ENCODE measurements around the gene SPATA1.
"Not testable (repeated sequence)": the region's sequence is repeated elsewhere in the genome, so short reads cannot be mapped to it uniquely, and the experiment has no call there.

The SPATA1 gene

DNA sequence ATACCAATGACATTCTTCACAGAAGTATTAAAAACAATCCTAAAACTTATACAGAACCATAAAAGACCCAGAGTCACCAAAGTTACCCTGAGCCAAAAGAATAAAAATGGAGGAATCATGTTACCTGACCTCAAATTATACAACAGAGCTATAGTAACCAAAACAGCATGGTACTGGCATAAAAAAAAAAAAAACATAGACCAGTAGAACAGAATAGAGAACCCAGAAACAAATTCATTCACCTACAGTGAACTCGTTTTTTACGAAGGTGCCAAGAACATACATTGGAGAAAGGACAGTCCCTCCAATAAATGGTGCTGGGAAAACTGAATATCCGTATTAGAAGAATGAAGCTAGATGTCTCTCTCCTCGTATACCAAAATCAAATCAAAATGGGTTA is 2.8 kb downstream of the SPATA1 start:
- DNase-seq = no peak

DNA sequence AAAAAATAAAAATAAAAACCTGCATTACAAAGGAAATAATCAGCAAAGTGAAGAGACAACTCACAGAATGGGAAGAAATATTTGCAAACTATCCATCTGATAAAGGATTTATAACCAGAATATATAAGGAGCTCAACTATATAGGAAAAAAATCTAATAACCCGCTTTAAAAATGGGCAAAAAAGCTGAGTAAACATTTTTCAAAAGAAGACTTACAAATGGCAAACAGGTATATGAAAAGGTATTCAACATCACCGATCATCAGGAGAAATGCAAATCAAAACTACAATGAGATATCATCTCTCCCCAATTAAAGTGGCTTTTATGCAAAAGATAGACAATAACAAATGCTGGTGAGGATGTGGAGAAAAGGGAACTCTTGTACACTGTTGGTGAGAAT is 4.0 kb downstream of the SPATA1 start:
- no peak for DNase-seq

DNA sequence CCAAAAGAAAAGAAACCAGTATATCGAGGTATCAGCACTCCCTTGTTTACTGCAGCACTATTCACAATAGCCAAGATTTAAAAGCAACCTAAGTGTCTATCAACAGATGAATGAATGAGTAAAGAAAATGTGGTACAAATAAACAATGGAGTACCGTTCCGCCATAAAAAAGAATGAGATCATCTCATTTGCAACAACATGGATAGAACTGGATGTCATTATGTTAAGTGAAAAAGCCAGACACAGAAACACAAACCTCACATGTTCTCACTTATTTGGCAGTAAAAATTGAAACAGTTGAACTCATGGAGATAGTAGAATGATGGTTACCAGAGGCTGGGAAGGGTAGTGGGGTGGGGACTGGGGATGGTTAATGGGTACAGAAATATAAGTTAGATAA is 4.5 kb downstream of the SPATA1 start:
- DNase-seq = no peak

DNA sequence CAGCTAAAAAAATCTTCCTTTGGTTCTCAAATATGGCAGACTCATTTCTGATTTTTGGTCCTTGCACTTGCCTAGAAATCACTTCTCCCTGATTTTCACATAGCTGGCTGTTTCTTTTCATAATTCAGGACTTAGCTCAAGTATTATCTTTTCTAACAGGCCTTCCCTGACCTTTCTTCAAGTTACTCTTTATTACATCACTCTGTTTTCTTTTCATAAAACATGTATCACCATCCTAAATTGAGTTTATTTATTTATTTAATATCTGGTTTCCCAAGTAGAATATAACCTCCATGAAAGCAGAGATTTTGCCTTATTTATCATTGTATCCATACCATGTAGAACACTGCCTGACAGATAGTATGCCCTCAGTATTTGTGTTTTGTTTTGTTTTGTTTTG is 18.4 kb downstream of the SPATA1 start:
- DNase-seq = no peak

DNA sequence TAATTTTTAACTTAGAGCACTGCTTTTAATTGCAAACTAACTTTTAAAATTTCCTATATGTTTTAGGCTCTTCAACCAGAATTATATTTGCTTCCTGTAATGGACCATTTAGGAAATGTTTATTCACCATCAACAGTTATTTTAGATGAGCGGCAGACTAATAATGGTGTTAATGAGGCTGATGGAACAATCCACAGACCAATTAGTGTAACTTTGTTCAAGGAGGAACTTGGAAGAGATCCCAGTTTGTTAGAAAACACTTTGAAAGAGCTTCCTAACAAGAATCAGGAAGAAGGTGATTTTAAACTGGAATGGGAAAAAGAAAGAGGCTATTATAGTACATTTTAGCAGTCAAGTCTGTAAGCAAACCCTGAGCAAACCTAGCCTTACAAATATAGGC is 19.6 kb downstream of the SPATA1 start:
- DNase-seq = no peak

DNA sequence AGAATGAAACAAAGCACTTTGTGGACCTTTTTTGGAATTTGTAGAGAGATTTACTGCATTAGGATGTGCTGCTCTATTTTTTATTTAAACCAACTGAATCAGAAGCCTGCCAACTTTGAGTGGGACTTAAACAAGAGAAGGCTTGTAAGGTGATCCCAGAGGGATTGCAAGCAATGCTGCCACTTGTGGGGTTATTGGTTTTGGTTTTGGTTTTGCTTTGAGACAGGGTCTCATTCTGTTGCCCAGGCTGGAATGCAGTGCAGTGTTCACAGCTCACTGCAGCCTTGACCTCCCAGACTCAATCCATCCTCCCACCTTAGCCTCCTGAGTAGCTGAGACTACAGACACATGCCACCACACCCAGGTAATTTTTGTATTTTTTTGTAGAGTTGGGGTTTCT is 32.4 kb downstream of the SPATA1 start:
- DNase-seq = no peak

DNA sequence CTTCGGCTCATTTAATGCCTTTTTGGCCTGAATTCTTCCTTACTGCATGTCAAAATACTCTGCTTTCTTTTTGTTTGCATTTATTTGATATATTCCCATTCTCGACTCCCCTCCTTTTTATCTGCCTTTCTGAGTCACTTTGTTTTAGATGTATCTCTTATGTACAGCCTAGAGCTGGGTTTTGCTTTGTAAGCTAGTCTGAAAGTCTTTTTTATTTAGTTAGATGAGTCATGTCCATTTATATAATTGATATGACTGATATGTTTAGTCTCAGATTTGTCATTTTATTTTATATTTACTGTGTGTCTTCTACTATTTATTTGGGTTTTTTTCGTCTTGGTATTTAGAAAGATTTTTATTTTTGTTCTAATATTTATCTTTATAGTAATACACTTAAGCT is 33.8 kb downstream of the SPATA1 start:
- peak; percentile 9 for DNase-seq

DNA sequence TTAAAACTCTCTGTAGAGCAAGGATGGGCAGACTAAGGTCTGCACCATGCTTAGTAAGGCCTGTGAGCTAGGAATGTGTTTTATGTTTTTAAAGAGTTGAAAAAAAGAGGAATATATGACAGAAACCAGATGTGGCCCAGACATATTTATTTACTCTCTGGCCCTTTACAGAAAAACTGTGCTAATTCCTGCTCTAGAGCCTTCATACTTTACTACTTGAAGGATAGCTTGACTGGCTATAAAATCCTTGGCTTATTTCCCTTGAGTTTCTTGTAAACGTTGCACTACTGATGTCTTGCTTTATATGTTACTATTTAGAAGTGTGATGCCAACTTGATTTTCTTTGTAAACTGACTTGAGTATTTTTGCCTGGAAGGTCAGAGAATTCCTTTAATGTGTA is 34.6 kb downstream of the SPATA1 start:
- DNase-seq = no peak

DNA sequence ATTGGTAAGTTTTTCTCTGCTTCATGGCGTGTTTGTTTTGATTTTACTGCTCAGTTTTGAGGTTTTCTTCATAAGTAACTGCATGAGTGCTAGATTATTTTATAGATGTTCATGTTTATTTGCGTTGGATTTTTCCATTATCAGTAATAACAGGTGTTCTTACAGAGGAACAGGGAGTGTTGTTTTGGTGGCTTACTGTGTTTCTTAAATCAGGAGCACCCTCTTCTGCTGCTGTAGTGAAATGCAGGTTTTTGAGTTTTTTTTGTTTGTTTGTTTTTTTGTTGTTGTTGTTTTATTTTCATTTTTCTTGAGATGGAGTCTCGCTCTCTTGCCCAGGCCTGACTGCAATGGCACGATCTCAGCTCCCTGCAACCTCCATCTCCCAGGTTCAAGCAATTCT is 35.5 kb downstream of the SPATA1 start:
- peak; percentile 54 for DNase-seq

DNA sequence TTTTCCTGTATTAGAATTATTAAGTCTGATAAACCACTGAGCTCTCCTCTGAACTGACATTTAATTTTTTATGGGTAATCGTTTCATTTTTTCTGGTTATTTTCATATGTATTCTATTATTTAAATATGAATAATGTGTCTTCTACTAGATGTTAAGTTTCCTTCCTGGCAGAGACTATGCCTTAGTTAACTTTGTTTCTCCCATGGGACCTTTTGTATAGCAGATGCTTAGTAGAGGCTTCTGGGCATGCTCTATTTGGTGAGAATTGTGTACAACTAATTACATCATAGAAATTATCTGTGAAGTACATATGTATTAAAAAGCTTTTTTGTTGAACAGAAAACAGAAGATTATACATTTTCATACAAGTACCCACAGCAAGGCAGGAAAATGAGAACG is 44.6 kb downstream of the SPATA1 start:
- DNase-seq = no peak

DNA sequence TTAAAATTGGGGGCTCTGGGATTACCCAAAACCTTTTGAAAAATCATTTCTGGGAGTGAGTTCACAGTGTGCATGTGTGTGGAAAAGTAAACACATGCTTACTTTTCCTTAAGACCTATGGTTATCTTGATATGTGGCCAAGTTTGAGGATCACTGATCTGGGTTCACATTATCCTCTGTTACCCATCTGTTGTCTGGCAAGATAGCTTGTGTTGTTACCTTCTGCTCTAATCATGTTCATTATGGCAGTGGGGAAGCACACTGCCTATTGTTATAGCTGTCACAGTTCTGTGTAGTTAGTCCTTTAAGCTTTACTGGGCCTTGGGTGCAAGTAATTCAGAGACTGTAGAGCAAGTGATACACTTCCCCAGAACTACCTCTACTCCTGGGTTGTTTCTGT is 63.0 kb downstream of the SPATA1 start:
- no peak for DNase-seq

DNA sequence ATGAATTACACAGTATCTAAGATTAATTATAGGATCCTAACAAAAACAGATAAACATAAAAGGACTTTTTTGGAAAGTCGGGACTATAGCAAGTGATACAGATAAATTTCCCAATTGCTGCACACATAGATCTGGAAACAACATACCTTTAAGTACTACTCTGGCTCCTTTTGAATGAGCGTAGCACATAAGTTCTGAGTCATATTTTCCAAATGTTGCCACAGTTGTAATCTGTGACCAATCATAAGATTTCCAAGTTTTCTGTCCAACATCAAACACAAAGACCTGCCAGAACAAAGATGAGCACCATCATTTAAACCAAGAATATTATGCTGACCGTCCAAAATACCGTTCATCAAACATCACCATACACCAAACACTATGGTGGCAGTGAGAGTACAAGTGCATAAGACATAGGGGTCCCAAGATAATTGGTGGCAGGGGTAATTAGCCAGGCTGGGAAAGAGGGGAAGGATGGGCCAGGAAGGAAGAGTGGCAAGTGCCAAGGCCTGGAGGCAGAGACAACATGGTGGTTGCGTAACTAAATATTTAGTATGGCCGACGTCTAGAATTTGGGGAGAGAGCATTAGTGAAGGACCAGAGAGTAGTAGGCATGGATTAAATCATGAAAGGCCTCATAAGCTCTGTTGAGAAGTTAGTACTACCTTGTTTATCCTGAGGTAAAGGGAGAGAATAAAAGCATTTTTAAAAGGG is 64.4 kb downstream of the SPATA1 start:
- no peak for DNase-seq

DNA sequence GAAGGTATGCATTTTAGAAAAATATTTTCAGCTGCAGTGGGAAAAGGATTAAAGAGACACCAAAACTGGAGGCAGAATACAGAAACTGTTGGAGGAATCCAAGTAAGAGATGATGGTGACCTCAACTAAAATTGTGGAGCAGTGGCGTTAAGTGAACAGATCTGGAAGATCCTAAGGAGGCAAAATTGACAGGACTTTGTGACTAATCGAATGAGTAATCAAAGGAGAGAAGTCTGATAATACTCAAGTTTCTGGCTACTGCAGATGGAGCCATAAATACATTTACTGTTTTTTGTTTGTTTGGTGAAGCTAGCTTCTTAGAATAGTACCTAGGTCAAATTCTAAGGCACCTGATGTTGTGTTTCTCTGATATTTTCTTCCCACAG is 65.0 kb downstream of the SPATA1 start:
- no peak for DNase-seq

DNA sequence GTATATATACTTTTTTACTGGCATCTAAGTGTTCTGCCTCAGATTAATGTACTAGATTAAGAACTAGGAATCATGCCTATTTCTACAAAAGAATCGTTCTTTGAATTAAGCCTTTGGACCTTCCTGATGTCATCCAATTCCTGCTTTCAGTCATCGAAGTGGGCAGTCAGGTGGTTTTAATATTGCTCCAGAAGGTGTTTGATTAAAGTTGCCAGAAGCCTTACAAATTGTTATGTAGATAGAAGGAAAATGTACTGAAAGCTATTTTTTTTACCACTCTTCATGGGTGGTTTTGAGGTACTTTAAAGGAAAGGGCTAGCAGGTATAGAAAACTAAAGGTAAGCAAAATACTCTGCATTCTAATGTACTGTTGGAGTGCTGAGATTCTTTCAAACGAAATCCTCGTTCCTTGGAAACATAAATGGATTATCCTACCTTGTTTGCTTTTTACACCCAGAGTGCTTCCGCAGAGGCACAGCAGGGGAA is 67.3 kb downstream of the SPATA1 start:
- peak; percentile 33 for DNase-seq

DNA sequence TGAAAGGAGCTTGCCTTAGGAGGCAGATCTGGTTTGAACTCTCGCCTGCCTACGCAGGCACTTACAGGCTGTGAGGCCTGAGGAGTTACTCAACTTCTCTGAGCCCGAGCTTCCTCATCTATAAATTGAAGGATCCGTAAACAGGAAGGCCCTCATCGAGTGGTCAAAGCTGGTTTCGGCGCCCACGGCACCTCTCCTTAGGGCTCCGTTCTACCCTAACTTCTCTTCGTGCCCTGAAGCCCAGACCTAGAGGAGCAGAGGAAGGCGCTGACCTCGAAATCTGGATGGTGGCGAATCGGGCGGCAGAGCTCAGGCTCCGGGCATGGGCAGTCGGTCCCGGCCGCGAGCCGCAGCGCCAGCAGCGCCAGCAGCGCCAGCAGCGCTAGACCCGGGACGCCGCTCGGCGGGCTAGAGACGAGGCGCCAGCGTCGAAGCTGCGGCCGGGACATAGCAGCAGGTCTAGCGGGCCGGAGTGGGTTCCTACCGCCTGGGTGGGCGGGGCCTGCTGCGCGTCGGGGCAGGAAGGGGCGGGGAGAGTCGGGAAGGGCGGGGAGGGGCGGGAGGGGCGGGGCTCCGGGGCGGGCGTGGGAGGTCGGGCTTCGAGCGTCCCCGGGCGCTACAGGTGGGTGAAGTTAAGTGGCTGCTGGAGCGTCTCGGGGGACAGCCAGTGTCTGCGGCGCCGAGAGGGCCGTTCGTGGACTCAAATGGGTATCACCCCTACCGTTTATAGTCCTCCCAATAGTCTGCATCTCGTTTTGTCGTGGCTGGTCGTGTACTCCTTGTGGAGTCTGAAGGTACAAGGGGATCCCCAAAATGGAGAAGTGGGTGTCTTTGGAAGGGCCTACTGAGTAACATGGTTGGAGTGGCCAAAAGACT is 68.0 kb downstream of the SPATA1 start, which contains the start of gene CTBS:
CTBS (minus strand) TSS at position 474 of the 876 bp plus-strand sequence; CDS start at position 449, 25 bp downstream.
- peak; percentile 95 for DNase-seq

DNA sequence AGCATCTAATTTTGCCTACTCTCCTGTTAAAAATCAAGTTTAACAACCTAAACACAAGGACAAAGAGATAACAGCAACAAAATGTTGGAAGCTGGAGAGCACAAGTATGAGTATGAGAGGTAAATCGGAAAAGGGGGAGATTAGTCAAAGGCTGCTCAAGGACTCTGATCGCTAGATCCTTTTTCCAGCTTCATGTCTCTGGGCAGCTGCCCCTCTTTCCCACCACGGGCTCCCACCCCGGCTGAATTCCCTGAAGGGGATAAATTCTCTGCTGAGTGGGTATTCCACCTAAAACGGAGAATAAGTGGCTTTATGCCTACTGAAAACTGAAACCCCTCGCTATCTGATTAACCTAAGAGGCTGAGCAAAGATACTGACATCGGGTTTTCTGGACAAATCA is 68.8 kb downstream of the SPATA1 start:
- no peak for DNase-seq

DNA sequence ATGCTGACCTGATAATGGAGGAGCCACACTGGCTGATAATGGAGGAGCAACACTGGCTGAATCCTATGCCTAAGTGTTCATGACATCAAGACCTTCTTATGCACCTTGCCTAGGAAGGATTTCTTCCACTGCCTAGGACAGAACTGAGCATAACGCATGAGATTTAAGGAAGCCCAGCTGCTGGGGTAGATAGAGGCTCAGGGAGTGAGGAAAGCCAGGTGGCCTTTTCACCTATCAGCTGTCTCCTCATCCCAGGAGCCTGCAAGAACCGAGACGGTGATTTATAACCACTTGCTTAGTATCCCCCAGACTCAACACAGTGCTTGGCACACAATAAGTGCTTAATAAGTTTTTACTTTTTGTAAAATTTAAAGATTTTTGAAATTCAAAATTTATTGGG is 75.5 kb downstream of the SPATA1 start:
- DNase-seq = no peak

DNA sequence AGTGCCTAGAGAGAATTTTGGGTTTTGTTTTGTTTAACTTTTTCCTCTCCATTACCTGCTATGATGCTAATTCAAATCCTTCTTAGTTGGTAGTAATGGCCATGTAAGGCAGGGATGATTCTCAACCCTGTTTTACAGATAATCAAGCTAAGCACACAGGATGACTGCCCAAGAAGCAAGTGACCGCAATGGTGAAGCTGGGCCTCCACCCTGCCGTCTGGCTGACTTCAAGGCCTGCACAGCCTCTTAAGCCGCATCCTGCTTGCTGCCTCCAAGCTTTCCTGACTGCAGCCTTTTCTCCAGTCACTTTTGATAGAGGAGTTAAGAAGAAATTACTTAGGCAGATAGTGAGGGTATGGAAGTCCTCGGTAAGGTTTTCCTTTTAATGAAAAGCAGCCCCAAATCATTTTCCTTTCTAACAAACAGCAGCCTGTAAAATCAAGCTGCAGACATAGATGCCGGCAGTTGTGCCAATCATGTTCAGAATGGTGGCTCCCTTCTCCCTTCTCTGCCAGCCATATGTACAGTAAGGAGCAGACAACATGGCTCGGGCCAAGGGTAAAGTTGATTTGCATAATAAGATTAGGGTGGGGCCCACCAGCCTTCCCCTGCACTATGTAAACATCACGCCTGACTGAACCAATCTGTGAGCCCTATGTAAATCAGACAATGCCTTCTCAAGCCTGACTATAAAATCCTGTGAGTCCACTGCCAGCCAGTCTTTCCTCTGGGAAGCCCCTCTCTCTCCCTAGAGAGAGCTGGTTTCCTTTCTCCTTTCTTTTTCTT is 76.8 kb downstream of the SPATA1 start:
- peak; percentile 27 for DNase-seq

DNA sequence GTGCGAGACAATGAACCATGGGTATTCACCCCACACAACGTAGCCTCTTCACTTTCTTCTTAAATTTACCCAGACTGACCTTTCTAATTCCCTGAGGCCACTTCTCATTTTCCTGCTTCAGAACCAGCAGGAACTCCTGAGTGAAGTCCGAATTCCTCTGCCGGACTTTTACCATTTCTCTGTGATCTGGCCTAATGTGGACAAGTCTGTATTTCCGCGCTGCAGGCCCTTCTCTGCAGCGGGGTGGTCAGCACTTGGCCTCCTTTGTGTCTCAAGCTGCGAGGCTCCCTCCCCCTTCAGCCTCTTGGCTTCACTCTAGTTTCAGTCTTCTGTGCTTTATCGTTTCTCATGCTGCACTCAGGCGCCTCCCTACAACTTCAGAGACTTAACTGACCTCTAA is 77.5 kb downstream of the SPATA1 start:
- DNase-seq = no peak

DNA sequence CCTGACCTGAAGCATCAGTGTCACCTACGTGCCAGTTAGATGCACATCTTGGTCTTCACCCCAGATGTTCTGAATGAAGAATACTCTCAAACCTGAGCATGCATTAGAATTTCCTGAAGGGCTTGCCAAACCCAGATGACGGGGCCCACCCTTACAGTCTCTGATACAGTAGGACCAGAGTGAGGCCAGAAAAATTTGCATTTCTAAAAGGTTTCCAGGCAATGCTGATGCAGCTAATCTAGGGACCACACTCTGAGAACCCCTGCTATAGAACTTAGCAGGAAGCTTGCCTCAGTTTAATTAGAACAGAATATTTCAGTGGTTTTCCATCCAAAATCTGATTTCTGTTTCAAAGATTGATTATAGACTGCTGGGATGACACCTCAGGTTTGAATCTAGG is 77.9 kb downstream of the SPATA1 start:
- no peak for DNase-seq

DNA sequence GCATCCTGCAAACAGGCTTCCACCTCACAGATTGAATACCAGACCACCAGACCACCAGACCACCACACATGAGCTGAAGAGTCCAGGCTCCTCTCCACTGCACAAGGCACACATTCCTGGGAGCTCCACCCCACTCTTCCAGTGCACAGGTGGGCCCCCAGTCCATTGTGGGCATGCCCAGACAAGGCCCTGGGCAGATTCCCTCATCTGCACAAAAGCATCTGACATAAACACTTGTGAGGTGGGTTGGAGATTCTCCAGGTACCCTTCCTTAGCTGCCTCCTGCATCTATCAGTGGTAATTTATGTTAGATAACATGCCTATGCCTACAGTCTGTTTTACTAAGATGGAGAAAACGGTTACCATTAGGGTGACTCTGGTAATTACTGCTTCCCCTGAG is 79.6 kb downstream of the SPATA1 start:
- no peak for DNase-seq

DNA sequence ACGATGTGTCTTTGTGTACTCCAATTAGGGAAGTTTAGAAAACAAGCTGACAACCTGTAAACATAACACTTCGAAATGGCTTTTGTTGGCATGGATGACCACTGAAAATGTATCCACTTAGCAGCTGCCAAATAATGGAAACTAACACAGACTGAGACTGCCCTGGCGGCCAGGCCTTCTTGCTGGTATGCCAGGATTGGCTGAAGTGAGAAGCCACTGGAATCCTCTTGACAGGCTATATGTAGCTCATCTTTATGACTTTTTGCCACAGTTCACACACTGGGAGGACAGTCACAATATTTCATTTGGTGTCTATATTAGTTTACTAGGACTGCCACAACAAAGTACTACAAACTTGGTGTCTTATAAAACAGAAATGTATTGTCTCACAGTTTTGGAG is 80.9 kb downstream of the SPATA1 start:
- no peak for DNase-seq

DNA sequence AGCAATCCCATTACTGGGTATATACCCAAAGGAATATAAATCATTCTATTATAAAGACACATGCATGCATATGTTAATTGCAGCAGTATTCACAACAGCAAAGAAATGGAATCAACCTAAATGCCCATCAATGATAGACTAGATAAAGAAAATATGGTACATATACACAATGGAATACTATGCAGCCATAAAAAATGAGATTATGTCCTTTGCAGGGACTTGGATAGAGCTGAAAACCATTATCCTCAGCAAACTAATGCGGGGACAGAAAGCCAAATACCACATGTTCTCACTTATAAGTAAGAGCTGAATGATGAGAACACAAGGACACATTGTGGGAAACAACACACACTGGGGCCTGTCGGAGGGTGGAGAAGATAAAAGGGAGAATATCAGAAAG is 88.8 kb downstream of the SPATA1 start:
- DNase-seq = not testable (repeated sequence)
